Measurements from ENCODE around the gene SMARCB1. TPM values are rescaled to one million over a fixed set of nuclear protein-coding genes. Genes with fewer than 3 reads are reported as not detected.

SMARCB1 gene
- total RNA-seq, 2 experiments from 2014 or later, result 94.3 to 94.5 TPM

- H3K27me3 Mint-ChIP-seq, result no peaks in the 10 kb centered on the region
- H3K27ac Mint-ChIP-seq, result no peak overlapping the region
- no peak for DNase-seq
- no peaks in the 10 kb centered on the region for H3K9me3 Mint-ChIP-seq
- peaks cover 18% of the 10 kb centered on the region for H3K36me3 Mint-ChIP-seq
- H3K4me3 Mint-ChIP-seq, result no peak overlapping the region
- no peaks in the 10 kb centered on the region for H3K4me1 Mint-ChIP-seq
These were observed 13.8 kb downstream of the SMARCB1 start for GRCh38 chr22:23800297-23801237.

GRCh38 chr22:23801238-23801821 lies 14.6 kb downstream of the SMARCB1 start:
- H3K4me1 Mint-ChIP-seq, result no peaks in the 10 kb centered on the region
- no peaks in the 10 kb centered on the region for H3K9me3 Mint-ChIP-seq
- no peak for DNase-seq
- peaks cover 16% of the 10 kb centered on the region for H3K36me3 Mint-ChIP-seq
- H3K4me3 Mint-ChIP-seq, result no peak overlapping the region
- no peak overlapping the region for H3K27ac Mint-ChIP-seq
- no peaks in the 10 kb centered on the region for H3K27me3 Mint-ChIP-seq

DNA sequence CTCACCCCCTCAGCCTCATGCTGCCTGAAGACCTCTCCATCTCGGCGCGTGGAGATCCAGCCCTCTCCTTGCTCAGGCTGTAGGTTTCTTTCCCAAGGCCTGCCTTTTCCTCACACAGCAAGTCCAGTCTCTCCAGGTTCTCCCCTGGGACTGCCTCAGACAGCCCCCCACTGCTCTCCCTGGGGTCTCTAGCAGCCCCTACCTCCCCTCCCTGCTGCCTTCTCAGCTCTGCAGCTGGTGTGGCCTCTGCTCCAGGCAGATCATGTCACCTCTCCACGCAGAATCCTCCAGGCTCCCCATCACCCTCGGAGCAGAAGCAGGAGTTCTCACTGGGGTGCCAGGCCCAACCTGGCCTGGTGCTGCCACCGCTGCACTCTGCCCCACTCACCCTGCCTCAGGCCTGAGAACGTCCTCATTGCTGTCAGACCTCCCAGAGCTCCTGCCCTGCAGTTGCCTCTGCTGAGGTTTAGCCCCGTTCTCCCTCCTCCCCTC lies 15.2 kb downstream of the SMARCB1 start:
- Mint-ChIP-seq H3K9me3 (no peaks in the 10 kb centered on the region), H3K36me3 (peaks cover 11% of the 10 kb centered on the region), H3K27ac (no peak overlapping the region), H3K4me1 (no peaks in the 10 kb centered on the region), H3K4me3 (no peak overlapping the region), H3K27me3 (no peaks in the 10 kb centered on the region)
- no peak for DNase-seq

- H3K9me3 Mint-ChIP-seq, result no peaks in the 10 kb centered on the region
- no peaks in the 10 kb centered on the region for H3K27me3 Mint-ChIP-seq
- H3K27ac Mint-ChIP-seq, result no peak overlapping the region
- H3K36me3 Mint-ChIP-seq, result peaks cover 8% of the 10 kb centered on the region
- no peak overlapping the region for H3K4me3 Mint-ChIP-seq
- DNase-seq, result no peak
- H3K4me1 Mint-ChIP-seq, result no peaks in the 10 kb centered on the region
These were observed 16.4 kb downstream of the SMARCB1 start for GRCh38 chr22:23803001-23803819.

DNA sequence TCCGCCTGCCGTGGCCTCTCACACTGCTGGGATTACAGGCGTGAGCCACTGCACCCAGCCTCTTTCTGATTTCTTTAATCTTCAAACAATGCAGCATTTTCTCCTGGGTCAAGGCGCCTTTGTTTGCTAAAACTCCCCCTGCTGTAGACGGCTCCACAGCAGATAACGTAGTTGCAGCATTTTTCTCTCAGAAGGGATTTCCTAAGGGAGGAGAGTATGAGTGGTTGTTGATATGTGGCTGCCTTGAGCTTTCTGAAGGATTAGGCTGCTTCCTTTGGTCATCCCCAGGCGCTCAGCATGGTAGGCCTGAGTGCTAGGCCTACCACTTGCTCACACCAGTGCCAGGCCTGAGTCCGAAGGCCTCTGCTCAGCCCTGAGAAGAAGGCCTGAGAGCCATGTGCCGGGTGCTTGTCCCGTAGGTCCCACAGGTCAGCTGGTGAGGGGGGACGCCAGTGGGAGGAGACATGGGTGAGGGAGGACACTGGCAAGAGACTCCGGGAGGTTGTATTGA lies 18.1 kb downstream of the SMARCB1 start:
- H3K36me3 Mint-ChIP-seq, result peaks cover 8% of the 10 kb centered on the region
- H3K27ac Mint-ChIP-seq, result no peak overlapping the region
- no peak overlapping the region for H3K4me3 Mint-ChIP-seq
- H3K27me3 Mint-ChIP-seq, result no peaks in the 10 kb centered on the region
- no peaks in the 10 kb centered on the region for H3K9me3 Mint-ChIP-seq
- no peaks in the 10 kb centered on the region for H3K4me1 Mint-ChIP-seq
- DNase-seq, result no peak

- Mint-ChIP-seq H3K4me1 (no peaks in the 10 kb centered on the region), H3K4me3 (no peak overlapping the region), H3K36me3 (peaks cover 3% of the 10 kb centered on the region), H3K27ac (no peak overlapping the region), H3K27me3 (no peaks in the 10 kb centered on the region), H3K9me3 (no peaks in the 10 kb centered on the region)
- no peak for DNase-seq
These were observed 20.1 kb downstream of the SMARCB1 start for GRCh38 chr22:23806837-23807236.

DNA sequence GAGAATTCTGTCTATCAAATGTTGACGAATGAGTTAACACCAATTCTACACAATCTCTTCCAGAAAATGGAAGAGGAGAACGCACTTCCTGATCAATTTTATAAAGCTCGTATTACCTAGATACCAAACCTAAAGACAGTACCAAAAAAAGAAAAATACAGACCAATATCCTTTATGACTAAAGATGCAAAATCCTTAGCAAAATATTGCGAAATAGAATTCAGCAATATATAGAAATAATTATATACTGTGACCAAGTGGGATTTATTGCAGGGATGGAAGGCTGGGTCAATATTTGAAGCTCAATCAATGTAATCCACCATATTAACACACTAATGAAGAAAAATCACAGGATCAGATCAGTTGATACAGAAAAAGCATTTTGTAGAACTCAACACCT lies 25.6 kb downstream of the SMARCB1 start:
- H3K9me3 Mint-ChIP-seq, result no peaks in the 10 kb centered on the region
- H3K4me3 Mint-ChIP-seq, result no peak overlapping the region
- no peaks in the 10 kb centered on the region for H3K27me3 Mint-ChIP-seq
- no peak for DNase-seq
- H3K4me1 Mint-ChIP-seq, result no peaks in the 10 kb centered on the region
- H3K27ac Mint-ChIP-seq, result no peak overlapping the region
- H3K36me3 Mint-ChIP-seq, result peaks cover 10% of the 10 kb centered on the region

GRCh38 chr22:23815541-23816155 lies 28.9 kb downstream of the SMARCB1 start:
- H3K27ac Mint-ChIP-seq, result no peak overlapping the region
- peaks cover 4% of the 10 kb centered on the region for H3K4me1 Mint-ChIP-seq
- H3K36me3 Mint-ChIP-seq, result peaks cover 22% of the 10 kb centered on the region
- H3K9me3 Mint-ChIP-seq, result no peaks in the 10 kb centered on the region
- no peaks in the 10 kb centered on the region for H3K27me3 Mint-ChIP-seq
- no peak for DNase-seq
- H3K4me3 Mint-ChIP-seq, result no peak overlapping the region

DNA sequence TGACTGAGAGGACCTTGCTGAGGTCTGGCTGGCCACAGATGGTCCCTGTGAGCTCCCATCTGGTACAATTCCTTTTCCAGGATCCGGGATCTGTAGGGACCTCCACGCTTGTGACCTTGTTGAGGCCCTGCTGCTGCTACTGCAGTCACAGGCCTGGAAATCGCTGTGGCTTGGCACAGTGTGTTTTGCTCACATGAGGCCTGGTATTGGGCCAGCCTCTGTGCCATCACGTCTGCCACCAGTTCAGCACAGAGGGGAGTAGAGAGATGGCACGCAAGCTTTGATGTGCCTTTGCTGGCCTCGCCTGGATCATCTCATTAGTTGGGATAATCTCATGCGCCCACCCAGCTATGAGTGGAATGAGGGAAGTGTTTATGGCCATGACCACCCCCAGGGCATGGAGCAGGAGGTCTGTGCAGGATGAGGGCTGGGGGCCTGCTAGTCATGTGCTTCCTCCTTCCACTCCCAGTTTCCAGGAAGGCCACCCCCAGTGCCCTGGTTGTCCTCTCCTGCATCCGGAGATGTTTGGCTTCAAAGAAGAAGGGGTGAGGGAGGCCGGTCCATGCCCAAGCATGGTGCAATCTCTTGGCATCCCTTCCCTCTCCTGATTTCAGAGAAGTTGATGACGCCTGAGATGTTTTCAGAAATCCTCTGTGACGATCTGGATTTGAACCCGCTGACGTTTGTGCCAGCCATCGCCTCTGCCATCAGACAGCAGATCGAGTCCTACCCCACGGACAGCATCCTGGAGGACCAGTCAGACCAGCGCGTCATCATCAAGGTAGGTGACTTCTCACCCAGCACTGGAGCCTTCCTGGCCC lies 29.6 kb downstream of the SMARCB1 start:
- Mint-ChIP-seq H3K36me3 (peaks cover 23% of the 10 kb centered on the region), H3K27me3 (no peaks in the 10 kb centered on the region), H3K4me3 (no peak overlapping the region)

GRCh38 chr22:23817146-23817545 lies 30.4 kb downstream of the SMARCB1 start:
- DNase-seq, result no peak
- no peak overlapping the region for H3K4me3 Mint-ChIP-seq
- H3K27me3 Mint-ChIP-seq, result no peaks in the 10 kb centered on the region
- peaks cover 8% of the 10 kb centered on the region for H3K4me1 Mint-ChIP-seq
- peaks cover 23% of the 10 kb centered on the region for H3K36me3 Mint-ChIP-seq
- no peak overlapping the region for H3K27ac Mint-ChIP-seq
- H3K9me3 Mint-ChIP-seq, result no peaks in the 10 kb centered on the region

More for the DNA sequence above, 29.6 kb downstream of the SMARCB1 start:
- H3K9me3 Mint-ChIP-seq, result no peaks in the 10 kb centered on the region
- peaks cover 8% of the 10 kb centered on the region for H3K4me1 Mint-ChIP-seq
- DNase-seq, result no peak
- H3K27ac Mint-ChIP-seq, result no peak overlapping the region

DNA sequence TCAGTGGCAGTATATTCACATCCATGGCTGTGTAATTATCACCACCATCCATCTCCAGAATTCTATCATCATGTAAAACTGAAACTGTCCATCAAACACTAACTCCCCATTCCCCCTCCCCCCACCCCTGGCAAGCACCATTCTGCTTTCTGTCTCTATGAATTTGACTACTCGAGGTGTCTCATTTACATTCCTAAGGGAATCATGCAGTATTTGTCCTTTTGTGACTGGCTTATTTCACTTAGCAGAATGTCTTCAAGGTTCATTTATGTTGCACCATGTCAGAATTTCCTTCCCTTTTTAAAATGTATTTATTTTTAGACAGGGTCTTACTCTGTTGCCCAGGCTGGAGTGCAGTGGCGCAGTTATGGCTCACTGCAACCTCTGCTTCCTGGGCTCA lies 31.8 kb downstream of the SMARCB1 start:
- Mint-ChIP-seq H3K27ac (no peak overlapping the region), H3K4me1 (peaks cover 8% of the 10 kb centered on the region), H3K27me3 (no peaks in the 10 kb centered on the region), H3K9me3 (no peaks in the 10 kb centered on the region), H3K4me3 (no peak overlapping the region), H3K36me3 (peaks cover 27% of the 10 kb centered on the region)
- DNase-seq, result no peak

- peaks cover 30% of the 10 kb centered on the region for H3K36me3 Mint-ChIP-seq
- H3K9me3 Mint-ChIP-seq, result no peaks in the 10 kb centered on the region
- peak overlapping the region; percentile 72 for H3K27ac Mint-ChIP-seq
- no peaks in the 10 kb centered on the region for H3K27me3 Mint-ChIP-seq
- peaks cover 8% of the 10 kb centered on the region for H3K4me1 Mint-ChIP-seq
- no peak overlapping the region for H3K4me3 Mint-ChIP-seq
- peak; percentile 13 for DNase-seq
These were observed 34.0 kb downstream of the SMARCB1 start for GRCh38 chr22:23820748-23821211.

DNA sequence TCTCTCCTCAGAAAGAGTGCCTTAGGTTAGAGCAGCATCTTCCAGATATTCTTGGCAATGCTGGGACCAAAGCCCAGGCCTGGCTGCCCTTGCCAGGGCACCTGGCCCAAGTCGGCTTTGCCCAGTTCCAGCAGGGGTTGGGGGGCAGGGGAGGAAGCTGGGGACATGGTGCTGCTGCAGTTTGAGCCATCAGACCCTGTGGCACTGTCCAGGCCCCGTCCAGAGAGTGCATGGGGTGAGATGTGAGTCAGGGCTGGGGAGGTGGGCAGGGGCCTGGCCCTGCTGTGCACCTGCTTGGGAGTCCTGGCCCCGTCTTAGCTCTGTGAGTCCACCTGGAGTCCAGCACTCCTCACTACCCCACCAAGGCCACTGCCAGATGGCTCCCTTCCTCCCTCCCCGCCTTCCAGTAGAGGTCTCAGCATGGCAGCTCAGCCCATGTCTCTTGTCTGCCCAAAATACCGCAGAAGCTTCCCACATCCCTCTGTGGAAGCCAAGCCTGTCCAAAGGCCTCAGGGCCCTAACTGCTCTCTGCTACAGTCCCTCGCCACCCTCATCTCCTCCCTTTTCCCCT lies 35.4 kb downstream of the SMARCB1 start:
- H3K9me3 Mint-ChIP-seq, result no peaks in the 10 kb centered on the region
- no peak overlapping the region for H3K27ac Mint-ChIP-seq
- H3K4me1 Mint-ChIP-seq, result peaks cover 8% of the 10 kb centered on the region
- no peak for DNase-seq
- no peaks in the 10 kb centered on the region for H3K27me3 Mint-ChIP-seq
- H3K36me3 Mint-ChIP-seq, result peaks cover 29% of the 10 kb centered on the region
- H3K4me3 Mint-ChIP-seq, result no peak overlapping the region
